ENCODE results near the gene UROS.

UROS gene

DNA sequence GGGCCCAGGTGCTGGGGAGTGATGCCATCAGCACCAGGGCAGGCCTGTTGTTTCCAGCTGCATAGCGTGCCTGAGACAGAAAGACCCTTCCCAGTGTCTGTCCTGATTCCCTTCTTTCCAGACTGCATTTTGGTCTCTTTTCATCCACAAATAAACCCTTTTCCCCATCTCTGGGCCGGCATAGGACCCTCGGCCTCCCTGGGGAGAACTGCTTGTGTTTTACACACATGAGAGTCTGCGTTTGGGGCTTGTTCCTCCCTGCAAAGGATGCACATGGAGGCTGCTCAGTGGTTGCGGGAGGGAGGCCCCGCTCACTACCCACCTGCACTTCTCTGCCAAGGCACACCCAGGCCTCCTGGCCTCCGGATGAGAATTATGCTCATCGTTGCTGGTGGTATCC lies 41.7 kb downstream of the UROS start:
- Histone ChIP-seq H3K27me3 (ENCODE audit: insufficient read depth, low read length, poor library complexity) (no peaks in the 10 kb centered on the region), H3K4me2 (ENCODE audit: insufficient read depth, low read length) (no peak overlapping the region), H3K9ac (ENCODE audit: low read depth, low read length) (no peak overlapping the region), H4K20me1 (ENCODE audit: insufficient read depth, low read length) (no peaks in the 10 kb centered on the region), H3K9me3 (ENCODE audit: insufficient read depth, low read length, severe bottlenecking) (no peaks in the 10 kb centered on the region), H2AFZ (ENCODE audit: low read depth, low read length) (no peak overlapping the region), H3K4me1 (ENCODE audit: insufficient read depth, low read length) (no peaks in the 10 kb centered on the region), H3K27ac (ENCODE audit: low read length) (no peak overlapping the region), H3K4me3 (ENCODE audit: low read depth in 1 of 2, low read length in 2 of 2) (no peak overlapping the region), H3K36me3 (ENCODE audit: insufficient read depth, low read length) (no peaks in the 10 kb centered on the region), H3K79me2 (ENCODE audit: insufficient read depth, low read length) (no peaks in the 10 kb centered on the region)
- ATAC-seq (ENCODE audit: insufficient read depth, low read depth) (no peak), DNase-seq (no peak)
- TF ChIP-seq EZH2 (IDR thresholded peaks at IDR 0.05; ENCODE audit: borderline replicate concordance, low read depth, low read length, severe bottlenecking) = no peak
- TF ChIP-seq, protein P1, sequence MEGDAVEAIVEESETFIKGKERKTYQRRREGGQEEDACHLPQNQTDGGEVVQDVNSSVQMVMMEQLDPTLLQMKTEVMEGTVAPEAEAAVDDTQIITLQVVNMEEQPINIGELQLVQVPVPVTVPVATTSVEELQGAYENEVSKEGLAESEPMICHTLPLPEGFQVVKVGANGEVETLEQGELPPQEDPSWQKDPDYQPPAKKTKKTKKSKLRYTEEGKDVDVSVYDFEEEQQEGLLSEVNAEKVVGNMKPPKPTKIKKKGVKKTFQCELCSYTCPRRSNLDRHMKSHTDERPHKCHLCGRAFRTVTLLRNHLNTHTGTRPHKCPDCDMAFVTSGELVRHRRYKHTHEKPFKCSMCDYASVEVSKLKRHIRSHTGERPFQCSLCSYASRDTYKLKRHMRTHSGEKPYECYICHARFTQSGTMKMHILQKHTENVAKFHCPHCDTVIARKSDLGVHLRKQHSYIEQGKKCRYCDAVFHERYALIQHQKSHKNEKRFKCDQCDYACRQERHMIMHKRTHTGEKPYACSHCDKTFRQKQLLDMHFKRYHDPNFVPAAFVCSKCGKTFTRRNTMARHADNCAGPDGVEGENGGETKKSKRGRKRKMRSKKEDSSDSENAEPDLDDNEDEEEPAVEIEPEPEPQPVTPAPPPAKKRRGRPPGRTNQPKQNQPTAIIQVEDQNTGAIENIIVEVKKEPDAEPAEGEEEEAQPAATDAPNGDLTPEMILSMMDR (IDR thresholded peaks at IDR 0.05; ENCODE audit: borderline replicate concordance, extremely low read depth, low read length, poor library complexity, severe bottlenecking) = no peak

DNA sequence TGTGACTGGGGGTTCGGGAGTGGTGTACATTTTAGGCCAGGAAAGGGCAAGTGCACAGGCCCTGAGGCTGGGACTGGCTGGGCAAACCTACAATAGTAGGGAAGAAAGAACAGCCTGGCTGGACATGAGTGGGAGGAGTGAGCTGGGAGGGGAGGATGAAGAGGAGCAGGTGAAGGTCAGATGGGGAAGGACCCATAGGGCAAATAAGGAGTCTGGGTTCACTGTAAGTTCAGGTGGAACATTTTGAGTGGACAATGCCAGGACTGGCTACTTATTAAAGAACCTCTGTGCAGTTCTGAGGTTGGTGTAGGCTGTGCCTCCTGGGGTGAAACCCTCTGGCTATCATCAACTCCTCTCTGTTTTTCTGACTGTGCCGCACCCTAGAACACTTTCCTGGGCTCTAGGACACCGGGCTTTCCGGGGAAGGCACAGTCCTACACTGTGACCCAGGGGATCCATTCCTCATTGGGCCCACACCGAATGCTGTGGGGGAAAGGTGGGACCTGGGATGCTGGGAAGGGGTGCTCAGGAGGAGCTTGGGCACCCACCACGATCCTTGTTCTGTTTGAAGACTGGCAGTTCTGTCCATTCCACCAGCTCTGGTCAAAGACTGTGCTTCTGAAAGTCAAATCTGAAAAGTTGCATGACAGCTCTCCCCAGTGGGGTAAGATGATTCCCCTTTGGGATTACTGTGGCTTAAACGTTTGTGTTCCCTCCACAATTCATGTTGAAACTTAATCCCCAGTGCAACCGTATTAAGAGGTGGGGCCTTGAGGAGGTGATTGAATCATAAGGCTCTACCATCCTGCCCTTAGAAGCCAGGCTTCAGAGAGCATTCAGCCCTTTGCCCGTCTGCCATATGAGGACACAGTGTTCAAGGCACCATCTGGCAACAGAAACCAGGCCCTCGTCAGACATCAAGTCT lies 43.4 kb downstream of the UROS start:
- ATAC-seq (ENCODE audit: insufficient read depth, low read depth) (no peak), DNase-seq (no peak)
- no peak overlapping the region for H3K27ac ChIP-seq (ENCODE audit: low read length)
- H3K4me3 ChIP-seq (ENCODE audit: low read depth in 1 of 2, low read length in 2 of 2) = no peak overlapping the region
- no peaks in the 10 kb centered on the region for H3K79me2 ChIP-seq (ENCODE audit: insufficient read depth, low read length)
- H3K9ac ChIP-seq (ENCODE audit: low read depth, low read length) = no peak overlapping the region
- H4K20me1 ChIP-seq (ENCODE audit: insufficient read depth, low read length) = no peaks in the 10 kb centered on the region; the same call in 1 of the 2 replicates
- H3K4me1 ChIP-seq (ENCODE audit: insufficient read depth, low read length) = no peaks in the 10 kb centered on the region
- no peak overlapping the region for H3K4me2 ChIP-seq (ENCODE audit: insufficient read depth, low read length)
- H3K36me3 ChIP-seq (ENCODE audit: insufficient read depth, low read length) = no peaks in the 10 kb centered on the region
- H3K27me3 ChIP-seq (ENCODE audit: insufficient read depth, low read length, poor library complexity) = no peaks in the 10 kb centered on the region
- TF ChIP-seq, protein P1 (IDR thresholded peaks at IDR 0.05; ENCODE audit: borderline replicate concordance, extremely low read depth, low read length, poor library complexity, severe bottlenecking) = no peak
- TF ChIP-seq EZH2 (IDR thresholded peaks at IDR 0.05; ENCODE audit: borderline replicate concordance, low read depth, low read length, severe bottlenecking) = no peak
- no peak overlapping the region for H2AFZ ChIP-seq (ENCODE audit: low read depth, low read length)
- H3K9me3 ChIP-seq (ENCODE audit: insufficient read depth, low read length, severe bottlenecking) = no peaks in the 10 kb centered on the region

DNA sequence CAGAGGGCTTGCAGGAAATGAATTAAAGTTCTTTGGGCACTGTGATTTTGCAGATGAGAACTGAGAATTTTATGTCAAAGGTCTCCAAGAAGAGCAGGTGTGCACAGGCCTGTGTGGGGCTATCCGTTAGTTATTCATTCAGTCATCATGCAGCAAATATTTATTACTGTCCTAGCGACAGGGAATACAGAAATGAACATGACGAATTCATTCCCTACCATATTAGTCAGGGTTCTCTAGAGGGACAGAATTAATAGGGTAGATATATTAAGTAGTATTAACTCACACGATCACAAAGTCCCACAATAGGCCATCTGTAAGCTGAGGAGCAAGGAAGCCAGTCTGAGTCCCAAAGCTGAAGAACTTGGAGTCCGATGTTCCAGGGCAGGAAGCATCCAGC lies 44.5 kb downstream of the UROS start:
- no peak overlapping the region for H3K9ac ChIP-seq (ENCODE audit: low read depth, low read length)
- no peaks in the 10 kb centered on the region for H3K27me3 ChIP-seq (ENCODE audit: insufficient read depth, low read length, poor library complexity)
- no peaks in the 10 kb centered on the region for H3K9me3 ChIP-seq (ENCODE audit: insufficient read depth, low read length, severe bottlenecking)
- H3K79me2 ChIP-seq (ENCODE audit: insufficient read depth, low read length) = no peaks in the 10 kb centered on the region
- H3K4me2 ChIP-seq (ENCODE audit: insufficient read depth, low read length) = no peak overlapping the region
- no peak overlapping the region for H3K27ac ChIP-seq (ENCODE audit: low read length)
- H3K36me3 ChIP-seq (ENCODE audit: insufficient read depth, low read length) = no peaks in the 10 kb centered on the region
- no peak overlapping the region for H3K4me3 ChIP-seq (ENCODE audit: low read depth in 1 of 2, low read length in 2 of 2)
- no peaks in the 10 kb centered on the region for H3K4me1 ChIP-seq (ENCODE audit: insufficient read depth, low read length)
- no peak for ATAC-seq (ENCODE audit: insufficient read depth, low read depth)
- no peaks in the 10 kb centered on the region; the same call in 1 of the 2 replicates for H4K20me1 ChIP-seq (ENCODE audit: insufficient read depth, low read length)
- DNase-seq = no peak
- no peak overlapping the region for H2AFZ ChIP-seq (ENCODE audit: low read depth, low read length)
- TF ChIP-seq EZH2 (IDR thresholded peaks at IDR 0.05; ENCODE audit: borderline replicate concordance, low read depth, low read length, severe bottlenecking) = no peak
- TF ChIP-seq, protein P1 (IDR thresholded peaks at IDR 0.05; ENCODE audit: borderline replicate concordance, extremely low read depth, low read length, poor library complexity, severe bottlenecking) = no peak
